ENCODE results near the gene WDR89.

The WDR89 gene

GRCh38 chr14:63641473-63642228 is at the start of gene WDR89:
TSS of gene WDR89 (minus strand) at chr14:63641871. CDS start at chr14:63599942, 41,929 bp downstream.
- Histone ChIP-seq H3K4me1 (ENCODE audit: control insufficient read depth in 1 of 2, insufficient read depth in 1 of 2, low read depth in 1 of 2, low read length in 1 of 2) (peaks cover 14 to 18% of the 10 kb centered on the region in 2 experiments), H3K36me3 (no peaks in the 10 kb centered on the region), H3K27me3 (no peaks in the 10 kb centered on the region), H3K27ac (peak within 1 kb of the TSS; percentile 95), H3K9me3 (no peaks in the 10 kb centered on the region), H3K4me3 (ENCODE audit: low read depth in 1 of 2, low read length in 1 of 2) (peak within 1 kb of the TSS; percentile 74 to 78)
- TF ChIP-seq CTCF (IDR thresholded peaks at IDR 0.05) = peak; percentile 71

- no peak overlapping the region for H3K4me3 ChIP-seq (ENCODE audit: low read depth in 1 of 2, low read length in 1 of 2)
- TF ChIP-seq CTCF (IDR thresholded peaks at IDR 0.05) = no peak
Measured at GRCh38 chr14:63689132-63689531, 47.5 kb upstream of the WDR89 start.

GRCh38 chr14:63686926-63687325 is 45.3 kb upstream of the WDR89 start:
- no peaks in the 10 kb centered on the region for H3K4me1 ChIP-seq (ENCODE audit: control insufficient read depth in 1 of 2, insufficient read depth in 1 of 2, low read depth in 1 of 2, low read length in 1 of 2)
- no peaks in the 10 kb centered on the region for H3K27me3 ChIP-seq
- H3K27ac ChIP-seq = no peak overlapping the region
- H3K9me3 ChIP-seq = no peaks in the 10 kb centered on the region
- no peak for TF ChIP-seq CTCF (IDR thresholded peaks at IDR 0.05)
- H3K4me3 ChIP-seq (ENCODE audit: low read depth in 1 of 2, low read length in 1 of 2) = no peak overlapping the region
- H3K36me3 ChIP-seq = no peaks in the 10 kb centered on the region

More at GRCh38 chr14:63689132-63689531, 47.5 kb upstream of the WDR89 start:
- Histone ChIP-seq H3K36me3 (no peaks in the 10 kb centered on the region), H3K27ac (no peak overlapping the region), H3K9me3 (no peaks in the 10 kb centered on the region), H3K27me3 (no peaks in the 10 kb centered on the region), H3K4me1 (ENCODE audit: control insufficient read depth in 1 of 2, insufficient read depth in 1 of 2, low read depth in 1 of 2, low read length in 1 of 2) (no peaks in the 10 kb centered on the region)

- no peak for TF ChIP-seq CTCF (IDR thresholded peaks at IDR 0.05)
- no peaks in the 10 kb centered on the region for H3K36me3 ChIP-seq
- H3K4me3 ChIP-seq (ENCODE audit: low read depth in 1 of 2, low read length in 1 of 2) = no peak overlapping the region
- H3K4me1 ChIP-seq (ENCODE audit: control insufficient read depth in 1 of 2, insufficient read depth in 1 of 2, low read depth in 1 of 2, low read length in 1 of 2) = no peaks in the 10 kb centered on the region
- H3K27me3 ChIP-seq = no peaks in the 10 kb centered on the region
- no peak overlapping the region for H3K27ac ChIP-seq
- H3K9me3 ChIP-seq = no peaks in the 10 kb centered on the region
Measured at GRCh38 chr14:63685401-63685800, 43.7 kb upstream of the WDR89 start.

- Histone ChIP-seq H3K36me3 (no peaks in the 10 kb centered on the region), H3K27ac (no peak overlapping the region), H3K27me3 (no peaks in the 10 kb centered on the region), H3K4me3 (ENCODE audit: low read depth in 1 of 2, low read length in 1 of 2) (no peak overlapping the region), H3K9me3 (no peaks in the 10 kb centered on the region), H3K4me1 (ENCODE audit: control insufficient read depth in 1 of 2, insufficient read depth in 1 of 2, low read depth in 1 of 2, low read length in 1 of 2) (no peaks in the 10 kb centered on the region)
- TF ChIP-seq CTCF (IDR thresholded peaks at IDR 0.05) = no peak
Measured at GRCh38 chr14:63682727-63683593, 41.3 kb upstream of the WDR89 start.

Data from neutrophil (primary cell).